ENCODE results near the gene APEH.
A peak's percentile ranks its signal among the peaks of the same experiment; 100 is the strongest.

Gene APEH

GRCh38 chr3:49711489-49711888 is 37.3 kb downstream of the APEH start:
- no peak for DNase-seq (ENCODE audit: extremely low read depth in 1 of 2, low read depth in 1 of 2)

GRCh38 chr3:49712166-49712565 is 38.0 kb downstream of the APEH start:
- DNase-seq (ENCODE audit: extremely low read depth in 1 of 2, low read depth in 1 of 2), result no peak

GRCh38 chr3:49712631-49713317 is 38.6 kb downstream of the APEH start:
- DNase-seq (ENCODE audit: extremely low read depth in 1 of 2, low read depth in 1 of 2), result no peak

- DNase-seq (ENCODE audit: extremely low read depth in 1 of 2, low read depth in 1 of 2), result no peak
These were observed 39.4 kb downstream of the APEH start for GRCh38 chr3:49713336-49714105.

- no peak for DNase-seq (ENCODE audit: extremely low read depth in 1 of 2, low read depth in 1 of 2)
These were observed 40.8 kb downstream of the APEH start for GRCh38 chr3:49714728-49715550.

- DNase-seq (ENCODE audit: extremely low read depth in 1 of 2, low read depth in 1 of 2), result no peak
These were observed 41.5 kb downstream of the APEH start for GRCh38 chr3:49715611-49716121.

- DNase-seq (ENCODE audit: extremely low read depth in 1 of 2, low read depth in 1 of 2), result no peak
These were observed 42.0 kb downstream of the APEH start for GRCh38 chr3:49716169-49716568.

- no peak for DNase-seq (ENCODE audit: extremely low read depth in 1 of 2, low read depth in 1 of 2)
These were observed 42.6 kb downstream of the APEH start for GRCh38 chr3:49716691-49717210.

- DNase-seq (ENCODE audit: extremely low read depth in 1 of 2, low read depth in 1 of 2), result no peak
These were observed 43.2 kb downstream of the APEH start for GRCh38 chr3:49717211-49717958.

GRCh38 chr3:49717959-49718857 is 44.1 kb downstream of the APEH start:
- DNase-seq (ENCODE audit: extremely low read depth in 1 of 2, low read depth in 1 of 2), result no peak

GRCh38 chr3:49718858-49719213 is 44.7 kb downstream of the APEH start:
- no peak for DNase-seq (ENCODE audit: extremely low read depth in 1 of 2, low read depth in 1 of 2)

- peak; percentile 83 to 90 for DNase-seq (ENCODE audit: extremely low read depth in 1 of 2, low read depth in 1 of 2)
These were observed 45.2 kb downstream of the APEH start, which contains the start of gene AMIGO3 for GRCh38 chr3:49719214-49719884. Gene AMIGO3 (minus strand): TSS chr3:49719684. CDS start chr3:49719465, 219 bp downstream.

- DNase-seq (ENCODE audit: extremely low read depth in 1 of 2, low read depth in 1 of 2), result no peak
These were observed 46.9 kb downstream of the APEH start for GRCh38 chr3:49720855-49721595.

- no peak for DNase-seq (ENCODE audit: extremely low read depth in 1 of 2, low read depth in 1 of 2)
These were observed 47.4 kb downstream of the APEH start for GRCh38 chr3:49721596-49721895.

- no peak for DNase-seq (ENCODE audit: extremely low read depth in 1 of 2, low read depth in 1 of 2)
These were observed 48.0 kb downstream of the APEH start for GRCh38 chr3:49721896-49722781.

GRCh38 chr3:49722896-49723295 is 48.7 kb downstream of the APEH start:
- DNase-seq (ENCODE audit: extremely low read depth in 1 of 2, low read depth in 1 of 2), result no peak

- DNase-seq (ENCODE audit: extremely low read depth in 1 of 2, low read depth in 1 of 2), result peak; percentile 37 to 55
These were observed 49.1 kb downstream of the APEH start for GRCh38 chr3:49723296-49723627.

All from stimulated activated CD8-positive, alpha-beta memory T cell treated with anti-CD3 and anti-CD28 coated beads, Interleukin-7, amount 100 ng/mL, for 48 hours (primary cell).